SIG-M5 treated with dmso at 0.1 percent for 504 hours (cell line): Measurements from ENCODE around the gene GALT.
A peak's percentile ranks its signal among the peaks of the same experiment; 100 is the strongest.

Experiments
- DNase-seq: peaks from one replicate; lab custom pipeline; 2025; ENCODE audit not compliant: unreplicated experiment; lab: John Stamatoyannopoulos, UW

Gene GALT

GRCh38 chr9:34646211-34647083, at the start of gene GALT:
TSS of gene GALT (plus strand) at chr9:34646675. CDS start at chr9:34646705, 30 bp downstream.
- peak; percentile 83 for DNase-seq

DNA sequence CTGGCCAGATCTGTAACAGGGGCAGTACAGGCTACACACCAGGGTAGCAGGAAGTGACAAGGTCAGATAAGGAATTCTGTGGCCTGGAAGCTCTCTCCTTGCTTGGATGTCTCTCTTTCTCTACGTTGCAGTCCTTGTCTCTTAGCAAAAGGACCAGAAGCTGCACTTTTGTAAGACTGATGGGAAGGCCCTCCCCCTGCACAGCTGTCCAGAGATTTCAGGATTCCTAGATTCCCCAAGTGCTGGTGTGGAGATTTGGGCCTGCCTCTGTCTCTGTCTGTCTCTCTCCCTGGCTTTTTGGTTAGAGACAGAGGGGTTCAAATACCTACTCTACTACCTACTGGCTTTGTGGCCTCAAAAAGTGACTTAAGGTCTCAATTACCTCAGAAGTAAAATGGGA, 46.9 kb upstream of the GALT start:
- no peak for DNase-seq

GRCh38 chr9:34600908-34601307, 45.6 kb upstream of the GALT start:
- DNase-seq: no peak

DNA sequence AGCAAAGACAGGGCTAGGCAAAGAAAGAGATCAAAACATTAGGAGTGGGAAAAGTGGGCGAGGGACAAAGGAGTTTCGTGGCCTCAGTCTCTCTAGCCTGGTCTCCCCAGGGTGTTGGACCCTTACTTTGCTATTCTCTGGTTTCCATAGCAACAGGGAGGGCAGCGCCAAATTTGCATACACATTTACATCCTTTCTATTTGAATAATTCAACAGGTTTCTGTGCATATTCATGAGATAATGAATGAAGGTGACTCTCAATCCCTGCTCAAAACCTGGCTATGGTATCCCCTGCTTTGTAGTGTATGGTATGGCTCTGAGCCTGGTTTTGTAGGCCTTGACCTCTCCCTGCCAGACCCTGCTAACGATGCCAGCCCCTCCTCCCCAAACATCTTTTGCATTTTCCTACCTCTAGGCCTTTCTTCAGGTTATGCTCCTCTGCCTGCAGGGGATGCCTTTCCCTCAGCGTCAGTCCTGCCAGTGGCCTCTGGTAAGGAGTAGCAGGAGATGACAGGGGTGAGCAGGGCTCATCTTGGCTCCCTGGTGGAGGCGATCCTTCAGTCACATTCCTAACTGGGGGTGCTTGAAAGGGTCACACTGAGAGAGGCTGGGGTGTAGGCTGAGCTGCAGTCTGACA, 44.4 kb upstream of the GALT start:
- no peak for DNase-seq

DNA sequence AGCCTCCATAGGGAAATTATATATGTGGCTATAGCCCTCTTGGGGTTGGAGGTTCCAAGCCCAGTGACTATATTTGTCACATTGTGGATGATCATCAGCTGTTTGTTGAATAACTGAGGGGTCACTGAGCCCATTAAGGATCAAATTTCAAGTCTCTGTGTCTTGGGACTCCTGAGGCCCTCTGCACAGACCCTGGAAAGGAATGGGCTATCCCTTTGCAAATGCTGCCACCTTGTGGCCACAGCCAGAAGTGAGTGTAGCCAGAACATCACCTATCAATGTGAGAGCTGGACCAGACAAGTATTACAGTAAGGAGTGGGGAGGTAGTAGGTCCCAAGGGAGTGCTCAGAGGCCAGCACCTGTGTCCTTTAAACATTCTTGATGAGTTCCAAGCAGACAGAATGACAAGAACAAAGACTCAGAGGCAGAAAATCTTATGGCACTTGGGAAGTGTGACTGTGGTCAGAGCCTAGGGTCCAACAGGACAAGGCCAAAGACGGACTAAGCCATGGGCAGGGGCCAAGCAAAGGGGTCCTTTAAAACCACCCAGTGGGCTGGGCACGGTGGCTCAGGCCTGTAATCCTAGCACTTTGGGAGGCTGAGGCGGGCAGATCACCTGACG, 42.8 kb upstream of the GALT start:
- peak; percentile 57 for DNase-seq

DNA sequence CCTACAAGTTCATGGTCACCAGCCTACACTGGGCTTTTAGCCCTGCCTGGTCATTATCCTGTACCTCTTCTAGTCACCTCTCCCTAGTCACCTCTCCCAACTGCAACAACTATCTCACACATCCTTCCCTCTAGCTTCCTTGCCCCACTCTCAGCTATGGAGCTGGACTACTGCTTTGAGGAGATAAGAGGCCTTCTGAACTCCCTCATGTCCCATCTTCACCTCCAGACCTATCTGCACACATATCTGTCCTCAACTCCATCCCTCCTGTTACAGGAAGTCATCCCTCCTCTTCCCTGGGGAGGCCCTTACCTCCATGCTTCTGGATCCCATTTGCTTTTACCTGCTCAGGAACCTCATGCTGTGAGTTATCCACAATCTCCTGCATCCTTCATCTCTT, 40.3 kb upstream of the GALT start:
- DNase-seq: no peak

DNA sequence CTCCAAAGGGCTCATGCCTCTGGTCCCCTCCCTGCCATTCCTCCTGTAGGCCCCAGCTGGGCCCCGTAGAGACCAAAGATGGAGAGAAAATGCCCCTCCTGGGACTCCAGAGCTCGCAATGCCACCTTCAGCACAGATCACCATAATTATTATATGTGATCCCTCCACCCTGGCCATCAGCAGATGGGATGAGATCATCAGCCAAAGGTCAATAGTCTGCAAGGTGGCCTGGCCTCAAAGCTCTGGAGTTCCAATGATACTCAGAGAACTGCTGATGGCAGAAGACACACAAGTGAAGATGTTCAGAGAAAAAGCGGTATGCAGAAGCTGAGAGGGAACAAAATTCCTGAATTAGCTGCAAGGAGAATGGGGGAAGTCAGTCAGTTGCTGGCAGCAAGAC, 39.6 kb upstream of the GALT start:
- no peak for DNase-seq

DNA sequence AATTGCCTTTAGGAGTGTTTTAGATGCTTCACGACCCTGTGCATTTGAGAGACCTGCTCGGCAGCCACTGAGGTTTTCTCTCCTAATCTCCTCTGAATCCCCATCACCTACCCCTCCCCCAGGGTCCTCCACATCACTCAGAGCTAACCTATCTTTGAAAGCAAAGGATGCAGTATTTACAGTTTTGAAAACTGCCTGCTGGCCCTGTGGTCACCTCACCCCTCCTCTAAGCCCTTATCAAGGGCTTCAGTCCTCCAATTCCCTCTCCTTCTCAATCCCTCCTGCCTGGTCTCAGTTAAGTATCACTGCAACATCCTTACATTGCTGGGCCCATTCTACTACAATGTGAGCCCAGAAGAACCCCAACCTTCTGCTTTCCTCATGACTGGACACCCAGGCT, 39.1 kb upstream of the GALT start:
- no peak for DNase-seq

DNA sequence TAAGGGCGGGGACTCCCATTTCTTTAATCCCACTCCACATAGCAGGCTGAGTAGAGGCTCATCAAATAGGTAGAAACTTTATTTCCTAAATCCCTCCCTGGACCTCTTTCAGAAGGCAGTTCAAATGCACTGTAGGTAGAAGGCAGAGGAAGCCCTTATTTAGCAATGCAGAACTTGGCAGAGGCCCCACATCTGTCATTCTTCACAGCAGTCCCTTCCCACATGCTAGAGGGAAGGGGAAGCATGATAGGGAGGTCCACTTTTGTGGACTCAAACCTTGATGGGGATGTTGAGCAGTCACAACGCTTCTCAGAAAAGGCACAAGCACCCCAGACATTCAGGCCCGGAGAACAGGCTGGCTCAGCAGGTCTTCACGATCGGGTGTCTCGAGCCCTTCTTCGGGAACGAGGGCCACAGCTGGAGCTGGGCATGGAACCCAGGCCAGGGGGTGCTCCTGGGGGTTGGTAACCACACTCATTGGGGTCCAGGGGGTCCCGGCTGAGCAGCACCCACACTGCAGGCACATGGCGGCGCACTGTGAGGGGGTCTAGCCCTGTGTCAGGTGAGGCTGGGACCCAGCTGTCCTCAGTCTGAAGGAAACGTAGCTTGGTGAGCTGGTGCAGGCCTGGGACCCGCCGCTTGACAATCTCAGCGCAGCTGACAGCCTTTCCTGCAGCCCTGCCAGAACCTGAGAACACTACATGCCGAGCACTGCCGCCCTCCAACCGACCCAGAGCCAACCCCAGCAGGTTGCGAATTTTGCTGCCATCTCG, 35.9 kb upstream of the GALT start:
- peak; percentile 24 for DNase-seq

DNA sequence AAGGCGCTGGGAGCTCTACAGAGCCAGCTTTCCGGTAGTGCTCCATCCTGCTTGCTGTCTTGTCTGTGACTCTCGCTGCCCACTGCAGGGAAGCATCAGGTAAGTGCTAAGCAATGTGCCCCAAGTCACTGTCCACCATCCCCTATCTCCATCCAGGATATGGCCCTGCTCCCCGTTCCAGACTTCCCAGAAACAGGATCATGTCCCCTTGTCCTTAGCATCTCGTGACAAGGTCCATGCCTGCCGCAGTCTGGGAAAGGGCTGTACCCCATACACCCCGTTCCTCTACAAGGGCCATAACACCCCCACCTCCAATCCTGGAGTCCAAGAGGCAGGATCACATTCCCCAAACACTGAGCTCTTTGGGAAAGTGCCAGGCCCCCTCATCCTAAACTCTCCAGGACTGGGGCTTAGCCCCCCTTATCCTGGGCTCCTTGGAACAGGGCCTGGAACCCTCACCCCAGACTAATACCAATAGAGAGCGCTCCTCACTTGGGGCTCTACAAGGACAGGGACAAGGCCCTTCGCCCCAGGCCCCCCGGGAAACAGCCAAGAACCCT, 35.1 kb upstream of the GALT start:
- DNase-seq: no peak

- DNase-seq: peak; percentile 74
Measured at GRCh38 chr9:34611811-34612787, 34.4 kb upstream of the GALT start, which contains the start of gene RPP25L. TSS of gene RPP25L (minus strand) at chr9:34612097. CDS start at chr9:34611296, 801 bp downstream.

DNA sequence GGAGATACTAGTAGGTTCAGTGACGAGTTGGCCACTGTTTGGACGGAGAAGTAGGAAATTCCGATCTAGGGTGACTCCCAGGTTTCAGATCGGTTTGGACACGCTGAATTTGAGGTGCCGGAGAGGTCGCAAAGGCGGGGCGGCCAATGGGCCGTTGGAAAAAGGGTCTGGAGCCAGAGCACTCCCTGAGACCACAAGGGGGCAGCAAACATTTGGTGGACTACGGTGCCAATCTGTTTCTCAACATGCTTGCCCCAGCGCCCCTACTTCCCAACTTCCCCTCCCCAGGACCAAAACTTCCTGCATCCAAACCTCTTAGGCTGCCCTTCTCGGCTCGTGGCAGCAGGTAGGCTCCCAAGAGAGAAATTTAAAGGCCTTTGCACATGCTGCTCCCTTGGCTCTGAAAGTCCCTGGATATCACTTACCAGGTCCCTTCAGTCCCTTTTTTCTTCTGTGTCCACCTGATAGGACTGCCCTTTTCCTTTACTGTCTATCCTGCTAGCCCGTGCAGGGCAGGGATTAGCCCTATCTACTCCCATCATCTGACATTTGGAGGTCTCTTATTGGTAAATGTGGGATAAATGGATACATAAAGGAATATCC, 33.6 kb upstream of the GALT start:
- peak; percentile 64 for DNase-seq

- no peak for DNase-seq
Measured at GRCh38 chr9:34615132-34615531, 31.3 kb upstream of the GALT start.

- peak; percentile 95 for DNase-seq
Measured at GRCh38 chr9:34620061-34620994, 26.1 kb upstream of the GALT start, which contains the start of gene DCTN3. TSS of gene DCTN3 (minus strand) at chr9:34620495. CDS start at chr9:34620464, 31 bp downstream.

DNA sequence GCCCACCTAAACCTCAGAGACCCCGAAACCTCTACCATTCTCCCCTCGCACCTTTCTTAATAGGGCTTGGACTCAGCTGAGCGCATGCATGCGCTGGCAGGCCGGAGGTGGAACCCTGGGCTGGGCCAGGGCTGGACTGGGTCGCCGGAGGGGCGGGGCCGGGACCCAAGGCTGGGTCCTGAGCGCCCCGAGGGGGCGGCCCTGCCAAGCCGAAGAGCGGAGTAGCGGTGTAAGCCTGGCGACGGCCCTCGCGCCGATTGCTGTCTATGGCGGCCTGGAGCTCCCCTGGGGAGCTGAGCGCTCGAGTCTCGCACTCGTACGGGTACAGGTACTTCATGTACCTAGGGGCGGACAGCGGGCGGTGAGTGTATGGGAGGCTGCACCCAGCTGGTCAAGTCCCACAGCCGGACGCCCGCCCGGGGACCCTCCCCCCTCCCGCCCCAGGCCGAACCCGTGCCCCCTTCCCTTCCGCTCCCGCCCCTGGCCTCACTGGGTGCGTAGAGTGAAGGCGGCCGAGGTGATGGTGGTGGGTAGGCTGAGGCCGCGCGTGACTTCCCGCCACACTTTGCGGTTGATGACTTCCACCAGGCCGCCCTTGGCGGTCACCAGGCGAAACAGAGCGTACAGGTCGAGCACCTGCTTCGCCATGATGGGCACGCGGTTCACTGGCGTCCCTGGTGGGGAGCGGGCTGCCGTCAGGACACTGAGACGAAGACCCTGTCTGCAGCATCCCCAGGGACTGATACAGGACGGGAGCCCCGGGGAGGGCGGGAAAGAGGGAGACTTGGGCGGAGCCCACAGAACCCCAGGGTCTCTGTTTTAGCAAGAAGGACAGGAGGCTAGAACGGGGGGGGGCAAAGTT, 22.9 kb upstream of the GALT start:
- no peak for DNase-seq

DNA sequence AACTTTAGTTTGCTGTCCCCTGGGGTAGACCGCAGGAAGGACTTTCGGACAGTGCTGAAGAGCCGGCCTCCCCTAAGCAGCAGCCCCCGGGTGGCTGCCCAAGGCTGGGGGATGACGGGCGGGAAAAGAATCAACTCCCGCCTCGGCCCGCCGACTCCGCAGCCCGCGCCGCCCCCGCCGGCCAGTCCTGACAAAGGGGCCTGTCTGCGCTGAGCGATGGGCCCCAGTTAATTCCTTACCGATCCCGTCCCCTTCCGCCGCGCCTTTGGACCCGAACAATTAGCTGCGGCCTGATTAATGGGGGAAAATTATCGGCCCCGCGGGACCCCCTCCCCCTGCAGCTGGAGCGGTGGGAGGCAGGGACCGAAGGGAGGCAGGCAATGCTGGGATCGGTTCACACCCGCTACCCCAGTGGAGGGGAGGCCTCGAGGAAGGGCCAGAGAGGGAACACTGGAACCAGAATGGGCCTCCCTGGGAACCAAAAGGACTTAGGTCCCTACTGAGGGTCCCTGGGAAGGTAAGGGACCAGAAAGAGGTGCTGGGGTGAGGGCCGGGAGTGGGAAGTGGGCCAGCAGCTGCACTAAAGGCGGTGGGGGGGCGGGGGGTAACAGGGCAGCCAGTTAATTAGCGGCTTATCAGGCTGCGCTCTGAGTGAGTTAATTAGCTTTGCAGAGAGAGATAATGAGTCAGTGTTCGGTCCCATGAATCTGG, 21.8 kb upstream of the GALT start:
- no peak for DNase-seq

DNA sequence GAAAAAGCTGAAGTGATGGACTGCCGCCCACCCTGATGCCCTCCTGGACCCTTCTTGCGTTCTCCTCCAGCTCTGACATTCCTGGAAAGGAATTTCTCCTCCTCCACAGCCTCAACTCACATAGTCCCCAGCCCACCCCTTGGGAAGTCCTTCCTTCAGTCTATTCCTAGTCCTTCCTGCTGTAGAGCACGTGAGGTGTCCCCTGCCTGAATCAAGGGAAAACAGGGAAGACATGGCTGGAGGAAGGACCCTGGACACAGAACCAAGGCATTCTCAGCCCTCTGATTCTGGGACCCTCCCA, 21.3 kb upstream of the GALT start:
- no peak for DNase-seq
